Measurements from ENCODE around the gene GOLGA1.

DNA sequence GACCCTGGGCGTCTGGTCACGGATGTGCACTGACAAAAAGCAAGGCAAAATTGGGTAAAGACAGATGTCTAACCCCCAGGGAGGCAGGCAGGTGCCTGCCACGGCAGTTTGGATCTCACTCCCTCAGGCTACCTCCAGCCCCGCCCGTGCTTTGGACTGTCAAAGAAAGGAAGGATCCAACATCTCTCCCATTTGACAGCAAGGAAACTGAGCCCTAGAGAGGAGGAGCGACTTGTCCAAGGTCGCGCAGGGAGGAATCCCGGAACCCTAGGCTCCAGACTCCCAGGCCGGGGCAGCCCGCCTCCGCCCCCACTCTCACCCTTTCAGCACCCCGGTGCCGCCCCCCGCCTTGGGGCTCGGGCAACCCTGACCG is 376 bp downstream of the GOLGA1 start:
- TF ChIP-seq ZNF350 (CRISPR knock-in tag; IDR thresholded peaks at IDR 0.05; ENCODE audit: borderline replicate concordance, low read depth) (no peak), ZNF879 (CRISPR knock-in tag; IDR thresholded peaks at IDR 0.05) (no peak), EP300 (IDR thresholded peaks at IDR 0.05; ENCODE audit: low read depth in 2 of 2, low read length in 2 of 2) (no peak), EP300 (CRISPR knock-in tag; IDR thresholded peaks at IDR 0.05; ENCODE audit: borderline replicate concordance) (no peak)

All from HepG2 (cell line).